Hematopoietic multipotent progenitor cell treated with erythropoietin and hydrocortisone succinate and interleukin-3 and kit ligand, for 6 days (in vitro differentiated cells): Measurements from ENCODE around the gene RANBP1.

ENCODE experiments used
- DNase-seq: peaks from one replicate; pipeline ENCODE4 v3.0.0-alpha.2; 2015

The RANBP1 gene

DNA sequence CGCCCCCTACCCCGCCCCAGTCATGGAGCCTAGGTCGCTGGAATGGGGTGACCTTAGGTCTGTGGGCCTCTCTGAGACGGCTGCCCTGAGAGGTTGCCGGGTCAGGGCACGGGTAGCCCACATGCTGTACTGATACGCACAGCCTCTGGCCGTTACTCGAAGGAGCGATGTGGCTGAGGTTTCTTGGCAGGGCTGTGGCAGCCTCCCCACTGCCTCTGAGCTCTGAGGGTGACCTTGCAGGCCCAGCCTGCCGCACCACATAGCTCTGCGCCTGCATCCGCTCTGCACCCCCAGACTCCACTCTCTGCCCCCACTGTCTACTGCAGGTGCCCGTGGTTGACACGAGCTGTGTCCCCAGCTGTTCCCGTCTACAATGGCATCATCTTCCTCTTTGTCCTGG is 23.0 kb downstream of the RANBP1 start:
- no peak for DNase-seq

DNA sequence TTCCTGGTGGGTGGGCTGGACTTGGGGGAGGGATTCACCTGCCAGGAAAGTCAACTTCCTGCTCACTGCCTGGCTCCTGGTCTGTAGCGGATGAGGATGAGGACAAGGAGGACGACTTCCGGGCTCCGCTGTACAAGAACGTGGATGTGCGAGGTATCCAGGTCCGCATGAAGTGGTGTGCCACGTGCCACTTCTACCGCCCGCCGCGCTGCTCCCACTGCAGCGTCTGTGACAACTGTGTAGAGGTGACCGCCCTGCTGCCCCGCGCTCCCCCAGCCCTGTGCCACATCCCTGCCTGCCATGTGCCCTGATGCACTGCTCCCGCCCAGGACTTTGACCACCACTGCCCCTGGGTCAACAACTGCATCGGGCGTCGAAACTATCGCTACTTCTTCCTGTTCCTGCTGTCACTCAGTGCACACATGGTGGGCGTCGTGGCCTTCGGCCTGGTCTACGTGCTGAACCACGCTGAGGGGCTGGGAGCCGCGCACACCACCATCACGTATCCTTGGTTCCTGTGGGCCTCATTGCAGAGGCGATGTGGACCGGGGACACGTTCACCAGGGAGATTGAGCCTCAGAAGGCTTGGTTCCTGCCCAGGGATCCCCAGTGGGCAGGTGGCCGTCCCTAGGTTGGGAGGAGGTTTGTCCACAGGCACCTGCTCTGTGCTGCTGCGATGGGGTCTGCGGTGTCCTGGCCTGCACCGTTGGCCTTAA is 23.6 kb downstream of the RANBP1 start:
- no peak for DNase-seq

DNA sequence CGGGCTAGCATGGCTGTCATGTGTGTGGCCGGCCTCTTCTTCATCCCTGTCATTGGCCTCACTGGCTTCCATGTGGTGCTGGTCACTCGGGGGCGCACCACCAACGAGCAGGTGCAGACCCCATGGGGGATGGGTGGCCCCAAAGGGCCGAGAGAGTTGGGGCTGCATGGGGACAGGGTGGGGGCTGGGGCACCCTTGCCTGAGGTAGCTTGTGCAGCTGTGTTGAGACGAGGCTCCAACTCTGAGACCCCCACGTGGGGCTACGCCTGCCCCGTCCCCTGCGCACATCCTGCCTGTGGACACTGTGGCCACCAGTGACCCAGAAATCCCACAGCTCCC is 24.2 kb downstream of the RANBP1 start:
- DNase-seq: no peak

DNA sequence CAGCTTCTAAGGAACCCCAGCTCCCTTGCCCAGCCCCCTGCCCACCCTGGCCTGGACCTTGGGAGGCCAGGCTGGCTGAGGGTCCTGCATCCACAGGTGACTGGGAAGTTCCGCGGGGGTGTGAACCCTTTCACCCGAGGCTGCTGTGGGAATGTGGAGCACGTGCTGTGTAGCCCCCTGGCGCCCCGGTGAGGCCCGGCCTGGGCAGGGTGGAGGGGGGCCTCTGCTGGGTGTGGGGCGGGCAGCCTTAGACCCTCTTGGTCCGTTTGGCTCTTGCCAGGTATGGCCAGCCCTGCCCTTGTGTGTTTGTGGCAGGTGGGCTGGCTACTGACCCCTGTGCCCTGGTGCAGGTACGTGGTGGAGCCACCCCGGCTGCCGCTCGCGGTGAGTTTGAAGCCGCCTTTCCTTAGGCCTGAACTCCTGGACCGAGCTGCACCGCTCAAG is 24.6 kb downstream of the RANBP1 start:
- no peak for DNase-seq

DNA sequence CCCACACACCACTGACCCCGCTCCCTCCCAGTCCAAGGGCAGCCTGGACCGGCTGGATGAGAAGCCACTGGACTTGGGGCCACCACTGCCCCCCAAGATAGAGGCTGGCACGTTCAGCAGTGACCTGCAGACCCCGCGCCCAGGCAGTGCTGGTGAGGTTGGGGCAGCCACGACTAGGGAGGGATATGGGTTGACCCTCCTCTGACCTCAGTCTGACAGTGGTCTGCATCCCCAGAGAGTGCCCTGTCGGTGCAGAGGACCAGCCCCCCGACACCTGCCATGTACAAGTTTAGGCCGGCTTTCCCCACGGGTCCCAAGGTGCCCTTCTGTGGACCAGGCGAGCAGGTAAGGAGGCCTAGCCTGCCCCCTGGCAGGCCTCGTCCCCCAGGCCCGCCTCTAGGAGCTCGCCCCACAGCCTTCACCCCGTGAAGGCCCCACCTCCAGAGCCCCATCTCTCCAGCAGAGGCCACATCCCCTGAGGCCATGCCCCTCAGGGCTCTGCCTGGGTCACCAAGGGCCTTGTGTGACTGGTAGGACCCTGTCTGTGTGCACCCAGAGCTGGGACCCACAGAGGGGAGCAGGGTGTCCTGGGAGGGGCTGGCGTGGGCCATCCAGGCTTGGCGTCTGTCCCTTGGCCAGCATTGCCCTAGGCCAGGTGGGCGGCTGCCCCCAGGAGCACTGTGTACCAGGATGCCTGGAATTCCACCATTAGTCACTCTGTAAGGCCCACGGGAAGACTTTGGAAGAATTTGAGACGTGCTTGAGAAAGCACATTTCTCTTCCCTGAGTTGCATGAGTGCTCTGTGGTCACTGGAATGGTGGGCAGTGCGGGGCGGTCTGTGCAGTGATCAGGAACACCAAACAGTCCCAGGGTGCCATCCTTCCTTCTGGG is 25.5 kb downstream of the RANBP1 start:
- DNase-seq: no peak

DNA sequence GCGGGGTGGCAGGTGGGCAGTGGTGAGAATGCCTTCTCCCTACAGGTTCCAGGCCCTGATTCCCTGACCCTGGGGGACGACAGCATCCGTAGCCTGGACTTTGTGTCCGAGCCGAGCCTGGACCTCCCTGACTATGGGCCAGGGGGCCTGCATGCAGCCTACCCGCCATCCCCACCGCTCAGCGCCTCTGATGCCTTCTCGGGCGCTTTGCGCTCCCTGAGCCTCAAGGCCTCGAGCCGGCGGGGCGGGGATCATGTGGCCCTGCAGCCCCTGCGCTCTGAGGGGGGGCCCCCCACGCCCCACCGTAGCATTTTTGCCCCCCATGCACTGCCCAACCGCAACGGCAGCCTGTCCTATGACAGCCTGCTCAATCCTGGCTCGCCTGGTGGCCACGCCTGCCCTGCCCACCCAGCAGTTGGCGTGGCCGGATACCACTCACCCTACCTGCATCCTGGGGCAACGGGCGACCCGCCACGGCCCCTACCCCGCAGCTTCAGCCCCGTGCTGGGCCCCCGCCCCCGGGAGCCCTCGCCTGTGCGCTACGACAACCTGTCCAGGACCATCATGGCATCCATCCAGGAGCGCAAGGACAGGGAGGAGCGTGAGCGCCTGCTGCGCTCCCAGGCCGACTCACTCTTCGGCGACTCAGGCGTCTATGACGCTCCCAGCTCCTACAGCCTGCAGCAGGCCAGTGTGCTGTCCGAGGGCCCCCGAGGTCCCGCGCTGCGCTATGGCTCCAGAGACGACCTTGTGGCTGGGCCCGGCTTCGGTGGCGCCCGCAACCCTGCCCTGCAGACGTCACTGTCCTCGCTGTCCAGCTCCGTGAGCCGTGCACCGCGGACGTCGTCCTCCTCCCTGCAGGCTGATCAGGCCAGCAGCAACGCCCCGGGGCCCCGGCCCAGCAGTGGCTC is 27.1 kb downstream of the RANBP1 start:
- no peak for DNase-seq

DNA sequence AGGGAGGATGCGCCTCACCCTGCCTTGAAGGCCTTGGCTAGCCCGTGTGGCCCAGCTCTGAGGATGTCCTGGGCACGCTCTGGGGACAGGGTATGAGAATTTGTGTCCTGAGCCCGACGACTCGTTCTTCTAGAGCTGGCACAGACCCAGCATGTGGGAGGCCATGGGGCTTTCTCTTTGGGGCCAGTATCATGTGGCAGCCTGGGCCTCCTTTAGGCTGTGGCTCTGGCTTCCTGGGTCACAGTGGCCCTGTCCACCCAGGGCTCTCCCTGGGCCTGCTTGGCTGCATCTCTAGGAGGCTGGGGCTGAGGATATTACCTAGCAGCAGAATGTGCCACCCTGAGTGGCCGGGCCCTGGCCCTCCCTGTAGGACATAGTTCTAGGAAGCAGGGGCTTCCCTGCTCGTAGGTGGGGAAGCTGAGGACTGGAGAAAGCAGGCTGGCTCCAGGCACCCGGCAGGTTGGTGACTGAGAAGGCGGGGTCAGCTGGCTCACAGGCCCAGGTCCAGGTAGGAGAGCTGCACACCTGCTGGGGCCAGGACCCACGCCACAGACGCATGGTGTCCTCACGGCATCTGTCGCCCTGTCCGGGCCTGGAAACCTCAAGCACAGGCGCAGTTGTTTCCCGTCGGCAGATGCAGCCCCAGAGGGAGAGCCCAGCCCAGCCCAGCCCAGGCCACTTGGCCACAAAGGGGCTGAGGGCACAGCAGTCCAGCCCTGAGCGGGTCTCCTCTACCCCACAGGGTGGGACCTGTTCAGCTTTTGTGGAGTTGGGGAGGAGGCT is 28.2 kb downstream of the RANBP1 start:
- no peak for DNase-seq

DNA sequence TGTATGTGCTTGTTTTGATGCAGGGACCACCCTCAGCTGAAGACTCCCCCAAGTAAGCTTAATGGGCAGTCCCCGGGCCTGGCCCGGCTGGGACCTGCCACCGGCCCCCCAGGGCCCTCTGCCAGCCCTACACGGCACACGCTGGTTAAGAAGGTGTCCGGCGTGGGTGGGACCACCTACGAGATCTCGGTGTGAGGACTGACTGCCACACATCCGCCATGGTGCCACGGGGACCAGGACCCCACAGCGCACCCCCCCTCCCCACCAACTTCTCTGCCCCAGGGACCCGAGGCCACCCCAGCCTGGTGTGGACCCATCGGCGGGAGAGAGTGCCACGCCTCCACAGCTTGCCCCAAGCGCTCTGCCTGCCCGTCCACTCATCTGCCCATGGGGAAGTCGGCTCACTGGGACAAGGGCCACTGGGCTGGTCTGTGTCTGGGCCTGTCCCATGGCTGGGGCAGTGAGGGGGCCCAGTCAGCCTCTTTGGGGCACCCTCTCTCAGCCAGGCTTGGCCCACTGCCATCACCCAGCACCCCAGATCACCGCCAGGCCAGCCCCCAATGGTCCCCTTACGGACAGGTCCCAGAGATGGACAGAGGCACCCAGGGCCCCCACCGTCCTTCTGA is 29.4 kb downstream of the RANBP1 start:
- DNase-seq: no peak

DNA sequence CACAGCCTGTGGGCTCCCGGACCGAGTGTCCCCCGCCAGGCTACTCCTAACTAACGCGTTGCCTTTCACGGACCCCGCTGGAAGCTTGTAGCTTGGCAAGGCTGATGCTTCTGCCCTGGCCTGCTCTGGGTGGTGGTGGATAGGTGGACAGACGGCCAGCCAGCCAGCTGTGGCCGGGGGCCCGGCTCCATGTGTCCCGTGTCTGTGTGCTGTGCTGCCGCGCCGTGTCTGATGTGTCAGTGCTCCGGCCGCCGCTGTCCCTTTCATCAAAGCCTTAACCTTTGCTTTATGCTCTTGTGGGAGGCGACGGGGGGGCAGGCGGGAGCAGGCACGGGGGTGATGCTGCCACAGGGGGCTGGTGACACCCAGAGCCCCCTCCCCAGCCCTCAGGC is 29.9 kb downstream of the RANBP1 start:
- no peak for DNase-seq

DNA sequence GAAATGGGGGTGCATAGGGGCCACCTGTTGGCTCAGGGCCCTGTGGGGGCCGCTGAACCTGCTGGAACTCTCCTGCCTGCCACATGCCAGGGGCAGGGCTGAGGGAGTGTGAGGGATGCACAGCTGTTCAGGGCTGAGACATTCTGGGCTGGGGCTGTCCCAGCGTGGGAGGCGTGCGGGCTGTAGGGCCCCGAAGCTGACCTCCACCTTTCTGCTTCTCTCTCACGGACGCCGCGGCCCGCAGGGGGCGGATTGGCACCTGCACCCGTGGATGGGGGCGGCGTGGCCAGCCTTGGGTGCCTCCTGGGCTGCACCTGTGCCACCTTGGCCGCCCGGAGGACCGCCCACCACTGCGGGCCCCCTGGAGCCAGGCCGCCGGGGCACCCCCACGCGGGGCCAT is 30.9 kb downstream of the RANBP1 start:
- no peak for DNase-seq

DNA sequence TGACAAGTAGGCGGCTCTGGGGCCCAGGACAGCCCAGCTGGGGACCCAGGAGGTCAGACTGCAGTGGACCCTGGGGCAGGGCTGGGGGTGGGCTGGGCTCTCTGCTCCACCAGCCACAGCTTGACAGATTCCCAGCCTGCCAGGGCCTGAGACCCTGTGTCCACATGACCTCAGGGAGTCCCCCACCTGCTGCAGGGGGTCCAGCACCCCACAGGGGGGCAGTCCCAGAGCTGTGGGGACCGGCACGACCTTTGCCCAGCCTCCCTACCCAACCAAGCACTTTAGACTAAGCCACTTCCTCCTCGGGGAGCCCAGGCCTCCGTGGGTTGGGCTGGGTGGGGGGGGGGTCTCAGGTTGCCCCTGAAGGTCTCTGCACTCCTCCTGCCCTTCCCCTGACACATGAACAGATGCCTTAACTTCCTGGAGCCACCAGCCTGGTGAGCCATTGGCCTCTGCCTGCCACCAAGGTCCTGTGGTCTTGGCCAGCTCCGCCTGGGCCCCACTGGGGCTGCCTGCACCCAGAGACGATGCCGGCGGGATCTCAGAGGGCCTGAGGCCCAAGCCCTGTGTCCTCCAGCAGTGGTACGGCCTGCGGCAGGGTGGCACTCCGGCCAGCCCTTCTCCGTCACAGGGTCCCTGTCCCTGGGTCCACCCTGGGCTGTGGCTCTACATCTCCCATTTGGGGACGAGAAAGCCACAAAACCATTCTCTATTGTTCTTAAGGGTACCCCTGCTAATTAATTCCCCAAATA is 31.5 kb downstream of the RANBP1 start:
- DNase-seq: no peak

DNA sequence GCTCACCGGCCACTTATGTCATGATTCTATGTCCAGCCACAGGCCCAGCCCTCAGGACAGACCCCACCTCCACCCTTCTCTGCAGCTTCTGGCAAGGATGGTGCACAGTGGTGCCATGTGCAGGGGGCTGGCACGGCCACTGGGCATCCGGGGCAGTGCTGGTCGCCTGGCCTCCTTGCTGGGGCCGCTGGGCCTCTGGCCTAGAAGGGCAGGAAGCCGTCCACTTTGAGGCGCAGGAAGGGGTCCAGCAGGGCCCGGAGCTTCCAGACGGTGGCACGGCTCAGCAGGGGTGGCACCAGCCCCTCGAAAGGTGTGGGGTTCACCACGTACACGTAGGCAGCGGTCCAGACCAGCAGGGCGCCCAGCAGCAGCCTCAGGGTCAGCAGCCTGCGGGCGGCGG is 32.5 kb downstream of the RANBP1 start:
- no peak for DNase-seq

DNA sequence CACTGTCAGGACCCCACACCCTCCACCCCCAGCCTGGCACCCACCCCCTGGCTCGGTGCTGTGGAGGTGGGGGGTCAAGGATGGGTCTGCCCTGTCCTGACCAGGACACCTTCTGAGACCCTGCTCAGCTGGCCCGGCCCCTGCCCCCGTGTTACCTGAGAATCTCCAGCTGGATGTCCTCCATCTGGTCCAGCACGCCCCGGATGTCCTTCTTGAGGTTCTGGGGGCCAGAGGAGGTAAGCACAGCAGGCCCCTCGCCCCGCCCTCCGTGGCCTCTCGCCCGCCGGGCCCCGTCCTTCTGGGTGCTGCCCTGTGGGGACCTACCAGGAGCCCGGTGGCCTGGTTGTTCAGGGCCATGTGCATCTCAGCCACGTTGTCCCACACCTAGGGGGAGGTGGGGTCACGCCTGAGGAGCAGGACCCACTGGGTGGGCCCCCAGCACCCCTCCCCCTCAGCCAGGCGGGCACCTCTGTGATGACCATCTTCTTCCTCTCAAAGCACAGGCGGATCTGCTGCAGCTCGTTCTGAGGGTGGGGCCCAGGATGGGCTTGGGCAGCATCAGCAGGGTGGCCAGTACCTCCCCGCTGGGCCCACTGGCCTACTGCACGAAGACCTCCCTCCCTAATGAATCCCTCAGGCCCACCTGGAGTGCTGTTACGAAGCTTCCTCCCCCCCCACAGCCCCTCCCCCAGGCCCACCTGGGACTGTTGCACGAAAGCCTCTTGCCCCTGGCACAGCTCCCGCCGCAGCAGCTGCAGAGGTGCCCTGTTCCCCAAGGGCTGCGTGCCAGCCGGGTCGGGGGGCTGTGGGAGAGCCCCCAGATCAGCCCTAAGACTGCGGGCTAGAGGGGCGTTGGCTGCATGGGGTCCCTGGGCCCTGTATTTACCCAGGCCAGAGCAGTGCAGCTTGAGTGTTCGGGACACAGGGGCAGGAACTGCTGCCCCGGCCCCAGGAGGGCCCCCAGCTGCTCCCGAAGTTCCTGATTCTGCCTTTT is 33.6 kb downstream of the RANBP1 start:
- no peak for DNase-seq

DNA sequence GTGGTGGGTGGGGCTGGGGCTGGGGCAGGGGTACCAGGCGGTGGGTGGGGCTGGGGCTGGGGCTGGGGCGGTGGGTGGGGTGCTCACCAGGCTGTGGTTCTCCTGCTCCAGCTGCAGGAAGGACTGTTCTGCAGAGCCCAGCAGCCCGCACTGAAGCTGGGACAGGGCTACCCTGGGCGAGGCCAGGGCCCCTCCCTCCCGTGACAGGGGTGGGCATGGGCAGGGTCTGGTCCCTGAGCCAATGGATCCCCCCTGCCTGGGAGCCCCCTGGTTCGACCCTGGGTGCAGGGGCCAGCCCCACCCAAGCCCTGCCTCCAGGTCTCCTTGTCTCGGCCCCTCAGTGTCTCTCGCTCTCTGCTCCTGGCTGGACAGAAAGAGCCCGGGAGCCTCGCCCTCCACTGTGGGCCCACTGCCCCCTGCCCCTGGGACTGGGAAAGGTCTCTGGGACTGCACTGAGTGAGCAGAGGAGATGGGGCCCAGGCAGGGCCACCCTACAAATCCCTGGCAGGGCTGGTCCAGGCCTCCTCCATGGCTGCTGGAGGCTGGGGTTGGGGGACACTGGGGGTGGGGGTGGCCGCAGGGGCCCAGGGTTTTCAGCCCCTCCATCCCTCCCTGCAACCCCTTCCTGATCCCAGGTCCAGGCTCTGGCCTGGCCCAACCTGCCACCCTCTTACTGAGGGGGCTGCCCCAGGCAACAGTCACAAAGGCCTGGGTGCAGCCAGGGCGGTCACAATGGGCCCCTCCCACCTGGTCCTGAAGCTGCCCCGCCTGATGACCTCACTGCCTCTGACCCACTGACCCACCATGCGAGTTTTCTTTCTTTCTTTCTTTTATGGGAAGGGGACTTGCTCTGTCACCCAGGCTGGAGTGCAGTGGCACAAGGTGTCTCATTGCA is 34.7 kb downstream of the RANBP1 start, which contains the start of gene CCDC188:
TSS of gene CCDC188 (minus strand) at position 675 of the 895 bp plus-strand sequence. CDS start at position 606, 69 bp downstream.
- no peak for DNase-seq

DNA sequence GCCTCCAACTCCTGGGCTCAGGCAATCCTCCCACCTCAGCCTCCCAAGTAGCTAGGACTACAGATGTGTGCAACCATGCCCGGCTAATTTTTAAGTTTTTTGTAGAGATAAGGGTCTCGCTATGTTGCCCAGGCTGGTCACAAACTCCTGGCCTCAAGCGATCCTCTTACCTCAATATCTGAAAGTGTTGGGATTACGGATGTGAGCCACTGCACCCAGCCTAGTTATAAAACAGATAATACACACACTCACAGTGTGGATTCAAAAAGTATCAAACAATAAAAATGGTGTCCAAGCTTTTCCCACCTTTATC is 35.3 kb downstream of the RANBP1 start:
- DNase-seq: no peak

DNA sequence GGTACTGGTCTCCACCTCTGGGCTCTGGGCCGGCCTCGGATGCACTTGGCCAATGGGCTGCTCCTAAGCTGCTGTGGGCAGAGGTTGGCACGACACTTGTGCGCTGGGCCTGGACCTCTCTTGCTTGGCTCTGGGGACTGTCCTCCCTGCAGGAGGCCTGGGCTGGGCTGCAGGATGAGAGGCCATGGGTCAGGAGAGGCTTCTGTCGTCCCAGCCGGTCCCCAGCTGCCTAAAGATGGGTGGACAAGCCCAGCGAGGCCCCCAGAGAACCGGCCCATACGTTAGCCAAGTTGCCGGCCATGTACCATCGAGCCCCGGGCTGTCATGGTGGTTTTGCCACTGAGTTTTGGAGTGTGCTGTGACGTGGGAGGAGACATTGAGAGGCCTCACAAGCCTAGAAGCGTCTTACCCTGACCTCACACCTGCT is 36.6 kb downstream of the RANBP1 start:
- DNase-seq: no peak

DNA sequence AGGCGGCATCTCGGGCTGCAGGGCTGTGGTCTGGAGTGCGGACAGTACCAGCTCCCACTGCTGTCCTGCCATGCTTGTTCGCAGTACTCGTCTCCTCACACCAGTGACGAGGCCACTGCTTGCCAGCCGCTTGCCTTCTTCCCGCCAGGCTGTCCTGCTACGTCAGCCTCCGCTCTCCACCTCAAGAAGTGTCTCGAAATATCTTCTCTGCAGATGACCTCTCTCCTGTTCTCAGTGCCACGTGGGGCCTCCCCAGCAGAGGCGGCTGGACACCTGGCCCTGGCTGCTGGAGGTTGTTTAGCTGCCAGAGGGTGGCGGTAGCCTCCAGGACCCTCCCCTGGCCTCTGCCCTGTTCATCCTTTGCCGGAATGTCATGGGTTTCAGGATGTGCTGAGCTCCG is 38.0 kb downstream of the RANBP1 start:
- DNase-seq: no peak

DNA sequence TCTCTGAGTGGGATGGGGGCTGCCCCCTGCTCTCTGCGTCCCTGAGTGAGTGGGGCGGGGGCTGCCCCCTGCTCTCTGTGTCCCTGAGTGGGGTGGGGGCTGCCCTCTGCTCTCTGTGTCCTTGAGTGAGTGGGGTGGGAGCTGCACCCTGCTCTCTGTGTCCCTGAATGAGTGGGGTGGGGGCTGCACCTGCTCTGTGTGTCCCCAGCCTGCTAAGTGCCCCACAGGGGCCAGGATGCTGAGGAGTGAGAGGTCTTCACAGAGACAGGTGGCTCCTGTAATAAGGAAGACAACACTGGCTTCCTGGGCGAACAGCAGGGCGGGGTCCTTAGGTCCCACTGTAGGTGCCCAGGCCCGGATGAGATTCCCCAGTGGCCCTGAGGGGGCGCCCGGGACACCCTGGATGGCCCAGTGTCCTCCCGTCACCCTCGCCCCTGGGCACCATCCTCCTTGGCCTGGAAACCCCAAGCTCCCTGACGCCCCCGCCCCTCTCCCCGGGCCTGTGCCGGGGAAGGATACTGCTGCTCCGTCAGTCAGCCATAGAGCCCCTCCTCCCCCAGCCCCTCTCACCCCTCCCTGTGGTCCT is 38.8 kb downstream of the RANBP1 start:
- DNase-seq: no peak
